Liver (tissue), 9 donors: ENCODE measurements around the gene DRC1. TPM values are rescaled to one million over a fixed set of nuclear protein-coding genes. Genes with fewer than 3 reads are reported as not detected.

ENCODE experiments used
- DNase-seq: peaks from one replicate; pipeline ENCODE4 v3.0.0-alpha.2; 2017; ENCODE audit warnings: low spot score
- H3K27ac ChIP-seq, 2 donors: one replicate each; pipeline ENCODE4 v1.7.0; 2013; ENCODE audit warnings: inconsistent platforms in 2 of 2, low read length in 2 of 2, control low read depth in 1 of 2, low read depth in 1 of 2, mild to moderate bottlenecking in 1 of 2
- H3K27me3 ChIP-seq, 4 donors: one replicate each; pipeline versions ENCODE4 v1.6.1 to v1.7.0; 2013; ENCODE audit warnings: low read length in 3 of 4, inconsistent platforms in 1 of 4, mild to moderate bottlenecking in 1 of 4, moderate library complexity in 1 of 4; ENCODE audit not compliant: control insufficient read depth in 4 of 4, insufficient read depth in 4 of 4
- H3K36me3 ChIP-seq, 4 donors: one replicate each; pipeline versions ENCODE4 v1.6.1 to v1.7.0; 2013; ENCODE audit warnings: low read length in 3 of 4, mild to moderate bottlenecking in 3 of 4, low read depth in 1 of 4, moderate library complexity in 1 of 4; ENCODE audit not compliant: control insufficient read depth in 4 of 4, insufficient read depth in 3 of 4
- H3K4me1 ChIP-seq, 4 donors: one replicate each; pipeline versions ENCODE4 v1.6.1 to v1.7.0; 2013; ENCODE audit warnings: low read length in 3 of 4, mild to moderate bottlenecking in 3 of 4, moderate library complexity in 1 of 4; ENCODE audit not compliant: control insufficient read depth in 4 of 4, insufficient read depth in 4 of 4
- H3K4me3 ChIP-seq, 3 donors: one replicate each; pipeline versions ENCODE4 v1.6.1 to v1.7.0; 2013; ENCODE audit warnings: low read length in 3 of 3, control low read depth in 1 of 3, low read depth in 1 of 3, mild to moderate bottlenecking in 1 of 3
- H3K9ac ChIP-seq, 2 donors: one replicate each; pipeline ENCODE4 v1.7.0; 2013; ENCODE audit warnings: low read length in 2 of 2, mild to moderate bottlenecking in 2 of 2, moderate library complexity in 2 of 2, control low read depth in 1 of 2, low read depth in 1 of 2
- H3K9me3 ChIP-seq, 4 donors: one replicate each; pipeline versions ENCODE4 v1.6.1 to v1.7.0; 2013; ENCODE audit warnings: low read length in 3 of 4; ENCODE audit not compliant: control insufficient read depth in 4 of 4
- EGR1 ChIP-seq, 2 donors: IDR thresholded peaks; 2 replicates each; pipeline ENCODE4 v1.6.1; 2016 to 2018; ENCODE audit warnings: antibody characterized with exemption in 2 of 2, low read depth in 2 of 2
- FOXA1 ChIP-seq: IDR thresholded peaks from 2 replicates; pipeline ENCODE4 v1.6.1; 2016; ENCODE audit warnings: antibody characterized with exemption
- FOXA2 ChIP-seq: IDR thresholded peaks from 2 replicates; pipeline ENCODE4 v1.6.1; 2016; ENCODE audit warnings: antibody characterized with exemption
- GABPA ChIP-seq, 2 donors: IDR thresholded peaks in 1 of 2; conservative IDR thresholded peaks in 1 of 2; 2 replicates each; pipeline ENCODE4 v1.6.1; 2016; ENCODE audit warnings: antibody characterized with exemption in 2 of 2, mild to moderate bottlenecking in 1 of 2, moderate library complexity in 1 of 2
- HNF4A ChIP-seq, 2 donors: conservative IDR thresholded peaks; 2 replicates each; pipeline ENCODE4 v1.6.1; 2016; ENCODE audit warnings: antibody characterized with exemption in 2 of 2, mild to moderate bottlenecking in 2 of 2
- JUND ChIP-seq, 2 donors: IDR thresholded peaks; 2 replicates each; pipeline ENCODE4 v1.6.1; 2016; ENCODE audit warnings: antibody characterized with exemption in 2 of 2
- NR2F2 ChIP-seq: IDR thresholded peaks from 2 replicates; pipeline ENCODE4 v1.6.1; 2016; ENCODE audit warnings: antibody characterized with exemption
- RAD21 ChIP-seq, 2 donors: IDR thresholded peaks; 2 replicates each; pipeline ENCODE4 v1.6.1; 2016; ENCODE audit warnings: antibody characterized with exemption in 2 of 2, mild to moderate bottlenecking in 2 of 2
- RXRA ChIP-seq, 2 donors: IDR thresholded peaks; 2 replicates each; pipeline ENCODE4 v1.6.1; 2017 to 2018; ENCODE audit warnings: antibody characterized with exemption in 2 of 2, mild to moderate bottlenecking in 1 of 2
- SP1 ChIP-seq: IDR thresholded peaks from 2 replicates; pipeline ENCODE4 v1.6.1; 2018; ENCODE audit warnings: antibody characterized with exemption, mild to moderate bottlenecking
- TAF1 ChIP-seq: conservative IDR thresholded peaks from 2 replicates; pipeline ENCODE4 v1.6.1; 2016; ENCODE audit warnings: antibody characterized with exemption, mild to moderate bottlenecking
- YY1 ChIP-seq: IDR thresholded peaks from 2 replicates; pipeline ENCODE4 v1.6.1; 2016; ENCODE audit warnings: antibody characterized with exemption, mild to moderate bottlenecking
- WGBS: extraction: QIAGEN DNeasy Blood & Tissue Kit; methylation state at CpG from one replicate; pipeline ENCODE4 v1.1.7; 2013; 5-methylcytosine and 5-hydroxymethylcytosine counted together
- polyA plus RNA-seq, 2 donors: library from polyadenylated mRNA; stranded (reverse) in 1 of 2; unstranded in 1 of 2; fragments of 200-250 nt in 1 of 2; fragments of >200 nt in 1 of 2; fragmentation: Nextera tagmentation in 1 of 2; extraction: Ambion mirVana in 1 of 2; gene quantifications; one replicate each; pipeline versions ENCODE4 v1.2.1 to v1.2.3, GENCODE V29; 2013 to 2015
- total RNA-seq, 2 donors: library from RNA; depleted of rRNA; stranded (reverse); fragments of >200 nt; gene quantifications; one replicate each; pipeline ENCODE4 v1.2.3, GENCODE V29; 2014
- TF ChIP-seq, protein P1 (sequence below): IDR thresholded peaks from 2 replicates; pipeline ENCODE4 v1.6.1; 2016; ENCODE audit warnings: antibody characterized with exemption
- TF ChIP-seq, protein P2 (sequence below): IDR thresholded peaks from 2 replicates; pipeline ENCODE4 v1.6.1; 2016; ENCODE audit warnings: antibody characterized with exemption, mild to moderate bottlenecking
- TF ChIP-seq, protein P3 (sequence below): IDR thresholded peaks from 2 replicates; pipeline ENCODE4 v1.6.1; 2016; ENCODE audit warnings: antibody characterized with exemption
- TF ChIP-seq, protein P4 (sequence below): IDR thresholded peaks from 2 replicates; pipeline ENCODE4 v1.6.1; 2016; ENCODE audit warnings: antibody characterized with exemption
- TF ChIP-seq, protein P5 (sequence below): fragments of 150-350 bp; IDR thresholded peaks from 2 replicates; pipeline ENCODE4 v1.5.1; 2017; ENCODE audit warnings: improper control_type of control experiment, low read depth, low read length; ENCODE audit not compliant: missing input control
- donor health status: healthy.
- donor health status: healthy.
- donor health status: healthy.
- donor health status: healthy.
- donor health status: healthy.

Gene DRC1
- total and polyA plus RNA-seq, 4 donors = 0.28 TPM; not detected in 3

DNA sequence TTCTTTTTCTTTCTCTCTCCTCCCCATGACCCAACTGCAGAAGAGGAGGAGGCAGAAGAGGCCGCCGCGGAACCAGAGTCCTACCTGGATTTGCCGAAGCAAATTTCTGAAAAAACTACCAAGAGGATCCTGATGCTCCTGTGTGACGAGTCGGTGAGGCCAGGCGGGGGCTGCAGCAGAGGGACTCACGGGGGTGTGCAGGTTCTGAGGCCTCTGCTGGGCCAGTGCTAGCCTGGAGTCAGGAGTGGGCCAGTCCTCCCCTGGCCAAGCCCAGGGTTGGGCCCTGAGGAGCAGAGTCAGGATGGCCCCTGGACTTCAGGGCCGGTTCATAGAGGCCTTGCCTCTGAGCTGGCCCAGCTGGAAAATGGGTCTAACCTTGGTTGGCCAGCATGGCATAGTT lies 46.9 kb downstream of the DRC1 start:
- no peaks in the 10 kb centered on the region for H3K9me3 ChIP-seq
- no peak overlapping the region for H3K27ac ChIP-seq
- peaks cover 0 to 3% (median 0%) of the 10 kb centered on the region in 4 donors for H3K27me3 ChIP-seq
- H3K36me3 ChIP-seq = no peaks in the 10 kb centered on the region
- H3K4me1 ChIP-seq = no peaks in the 10 kb centered on the region
- no peak for DNase-seq
- H3K9ac ChIP-seq = no peak overlapping the region
- WGBS = 96% methylated on average over 9 of the region's 9 CpGs
- no peak for TF ChIP-seq FOXA2
- no peak for TF ChIP-seq TAF1
- TF ChIP-seq, protein P1, sequence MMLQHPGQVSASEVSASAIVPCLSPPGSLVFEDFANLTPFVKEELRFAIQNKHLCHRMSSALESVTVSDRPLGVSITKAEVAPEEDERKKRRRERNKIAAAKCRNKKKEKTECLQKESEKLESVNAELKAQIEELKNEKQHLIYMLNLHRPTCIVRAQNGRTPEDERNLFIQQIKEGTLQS = no peak
- TF ChIP-seq, protein P2, sequence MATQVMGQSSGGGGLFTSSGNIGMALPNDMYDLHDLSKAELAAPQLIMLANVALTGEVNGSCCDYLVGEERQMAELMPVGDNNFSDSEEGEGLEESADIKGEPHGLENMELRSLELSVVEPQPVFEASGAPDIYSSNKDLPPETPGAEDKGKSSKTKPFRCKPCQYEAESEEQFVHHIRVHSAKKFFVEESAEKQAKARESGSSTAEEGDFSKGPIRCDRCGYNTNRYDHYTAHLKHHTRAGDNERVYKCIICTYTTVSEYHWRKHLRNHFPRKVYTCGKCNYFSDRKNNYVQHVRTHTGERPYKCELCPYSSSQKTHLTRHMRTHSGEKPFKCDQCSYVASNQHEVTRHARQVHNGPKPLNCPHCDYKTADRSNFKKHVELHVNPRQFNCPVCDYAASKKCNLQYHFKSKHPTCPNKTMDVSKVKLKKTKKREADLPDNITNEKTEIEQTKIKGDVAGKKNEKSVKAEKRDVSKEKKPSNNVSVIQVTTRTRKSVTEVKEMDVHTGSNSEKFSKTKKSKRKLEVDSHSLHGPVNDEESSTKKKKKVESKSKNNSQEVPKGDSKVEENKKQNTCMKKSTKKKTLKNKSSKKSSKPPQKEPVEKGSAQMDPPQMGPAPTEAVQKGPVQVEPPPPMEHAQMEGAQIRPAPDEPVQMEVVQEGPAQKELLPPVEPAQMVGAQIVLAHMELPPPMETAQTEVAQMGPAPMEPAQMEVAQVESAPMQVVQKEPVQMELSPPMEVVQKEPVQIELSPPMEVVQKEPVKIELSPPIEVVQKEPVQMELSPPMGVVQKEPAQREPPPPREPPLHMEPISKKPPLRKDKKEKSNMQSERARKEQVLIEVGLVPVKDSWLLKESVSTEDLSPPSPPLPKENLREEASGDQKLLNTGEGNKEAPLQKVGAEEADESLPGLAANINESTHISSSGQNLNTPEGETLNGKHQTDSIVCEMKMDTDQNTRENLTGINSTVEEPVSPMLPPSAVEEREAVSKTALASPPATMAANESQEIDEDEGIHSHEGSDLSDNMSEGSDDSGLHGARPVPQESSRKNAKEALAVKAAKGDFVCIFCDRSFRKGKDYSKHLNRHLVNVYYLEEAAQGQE = no peak
- TF ChIP-seq SP1 = no peak
- TF ChIP-seq, protein P3, sequence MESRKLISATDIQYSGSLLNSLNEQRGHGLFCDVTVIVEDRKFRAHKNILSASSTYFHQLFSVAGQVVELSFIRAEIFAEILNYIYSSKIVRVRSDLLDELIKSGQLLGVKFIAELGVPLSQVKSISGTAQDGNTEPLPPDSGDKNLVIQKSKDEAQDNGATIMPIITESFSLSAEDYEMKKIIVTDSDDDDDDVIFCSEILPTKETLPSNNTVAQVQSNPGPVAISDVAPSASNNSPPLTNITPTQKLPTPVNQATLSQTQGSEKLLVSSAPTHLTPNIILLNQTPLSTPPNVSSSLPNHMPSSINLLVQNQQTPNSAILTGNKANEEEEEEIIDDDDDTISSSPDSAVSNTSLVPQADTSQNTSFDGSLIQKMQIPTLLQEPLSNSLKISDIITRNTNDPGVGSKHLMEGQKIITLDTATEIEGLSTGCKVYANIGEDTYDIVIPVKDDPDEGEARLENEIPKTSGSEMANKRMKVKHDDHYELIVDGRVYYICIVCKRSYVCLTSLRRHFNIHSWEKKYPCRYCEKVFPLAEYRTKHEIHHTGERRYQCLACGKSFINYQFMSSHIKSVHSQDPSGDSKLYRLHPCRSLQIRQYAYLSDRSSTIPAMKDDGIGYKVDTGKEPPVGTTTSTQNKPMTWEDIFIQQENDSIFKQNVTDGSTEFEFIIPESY = no peak
- TF ChIP-seq RAD21 (IDR thresholded peaks at IDR 0.05) = no peak
- TF ChIP-seq YY1 = no peak
- TF ChIP-seq FOXA1 = no peak
- TF ChIP-seq EGR1 (IDR thresholded peaks at IDR 0.05; ENCODE audit: low read depth in 2 of 2) = no peak
- no peak for TF ChIP-seq NR2F2
- no peak for TF ChIP-seq RXRA (IDR thresholded peaks at IDR 0.05)
- TF ChIP-seq GABPA (IDR thresholded peaks at IDR 0.05 in 1 of 2, conservative IDR thresholded peaks at IDR 0.05 in 1 of 2) = no peak
- TF ChIP-seq, protein P4, sequence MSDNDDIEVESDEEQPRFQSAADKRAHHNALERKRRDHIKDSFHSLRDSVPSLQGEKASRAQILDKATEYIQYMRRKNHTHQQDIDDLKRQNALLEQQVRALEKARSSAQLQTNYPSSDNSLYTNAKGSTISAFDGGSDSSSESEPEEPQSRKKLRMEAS = no peak
- TF ChIP-seq HNF4A (conservative IDR thresholded peaks at IDR 0.05) = no peak
- no peak for TF ChIP-seq JUND (IDR thresholded peaks at IDR 0.05)
- TF ChIP-seq, protein P5, sequence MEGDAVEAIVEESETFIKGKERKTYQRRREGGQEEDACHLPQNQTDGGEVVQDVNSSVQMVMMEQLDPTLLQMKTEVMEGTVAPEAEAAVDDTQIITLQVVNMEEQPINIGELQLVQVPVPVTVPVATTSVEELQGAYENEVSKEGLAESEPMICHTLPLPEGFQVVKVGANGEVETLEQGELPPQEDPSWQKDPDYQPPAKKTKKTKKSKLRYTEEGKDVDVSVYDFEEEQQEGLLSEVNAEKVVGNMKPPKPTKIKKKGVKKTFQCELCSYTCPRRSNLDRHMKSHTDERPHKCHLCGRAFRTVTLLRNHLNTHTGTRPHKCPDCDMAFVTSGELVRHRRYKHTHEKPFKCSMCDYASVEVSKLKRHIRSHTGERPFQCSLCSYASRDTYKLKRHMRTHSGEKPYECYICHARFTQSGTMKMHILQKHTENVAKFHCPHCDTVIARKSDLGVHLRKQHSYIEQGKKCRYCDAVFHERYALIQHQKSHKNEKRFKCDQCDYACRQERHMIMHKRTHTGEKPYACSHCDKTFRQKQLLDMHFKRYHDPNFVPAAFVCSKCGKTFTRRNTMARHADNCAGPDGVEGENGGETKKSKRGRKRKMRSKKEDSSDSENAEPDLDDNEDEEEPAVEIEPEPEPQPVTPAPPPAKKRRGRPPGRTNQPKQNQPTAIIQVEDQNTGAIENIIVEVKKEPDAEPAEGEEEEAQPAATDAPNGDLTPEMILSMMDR = no peak
- no peak overlapping the region for H3K4me3 ChIP-seq
